ENCODE results near the gene MBTPS1. TPM values are rescaled to one million over a fixed set of nuclear protein-coding genes. Genes with fewer than 3 reads are reported as not detected.

The MBTPS1 gene
- total and polyA plus RNA-seq, 10 of the 15 experiments (the other 5 are each of a cell fraction or from before 2014, with no cell fraction given), result 1.3 to 43.9 (median 35.2) TPM

DNA sequence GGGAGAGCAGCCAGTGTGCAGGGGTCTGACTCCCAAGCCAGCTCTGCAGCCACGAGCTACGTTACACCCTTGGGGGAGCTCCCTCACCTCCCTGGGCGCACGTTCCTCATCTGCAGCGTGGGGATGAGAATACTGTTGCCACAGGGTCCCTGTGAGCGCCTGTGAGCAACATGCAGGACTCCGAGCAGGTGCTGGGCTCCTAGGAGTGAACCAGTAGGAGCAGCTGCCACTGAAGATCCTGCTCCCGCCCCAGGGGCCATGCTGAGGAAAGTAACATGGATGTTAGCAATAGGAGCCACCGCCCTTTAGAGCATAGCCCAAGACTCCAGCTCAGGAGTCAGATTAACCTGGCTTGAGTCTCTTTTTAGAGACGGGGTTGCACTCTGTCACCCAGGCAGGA, 44.3 kb upstream of the MBTPS1 start:
- intact Hi-C loops (cut with micrococcal nuclease; ENCODE audit: unreplicated experiment), result no loop called here
- Histone ChIP-seq H3K27ac (ENCODE audit: control insufficient read depth, insufficient read depth) (no peak overlapping the region), H3K4me2 (ENCODE audit: control insufficient read depth, insufficient read depth) (no peak overlapping the region), H3K36me3 (ENCODE audit: control insufficient read depth in 2 of 2, insufficient read depth in 2 of 2, low read length in 1 of 2) (no peaks in the 10 kb centered on the region), H3K79me2 (ENCODE audit: control insufficient read depth, insufficient read depth, low read length) (no peaks in the 10 kb centered on the region), H4K20me1 (ENCODE audit: control insufficient read depth, insufficient read depth) (no peaks in the 10 kb centered on the region), H2AFZ (ENCODE audit: control insufficient read depth, low read depth, low read length) (no peak overlapping the region), H3K27me3 (replicated peaks in 1 of 2; ENCODE audit: control insufficient read depth in 2 of 2, insufficient read depth in 2 of 2, low read length in 1 of 2) (peaks cover 0 to 2% of the 10 kb centered on the region in 2 experiments; a peak in 1 of 4 replicates), H3K9me3 (replicated peaks; ENCODE audit: control insufficient read depth, insufficient read depth, low read length) (no peaks in the 10 kb centered on the region), H3K4me3 (no peak overlapping the region), H3K9ac (ENCODE audit: control insufficient read depth, insufficient read depth, low read length) (no peak overlapping the region), H3K4me1 (ENCODE audit: control insufficient read depth, insufficient read depth, low read length) (no peaks in the 10 kb centered on the region)
- in situ Hi-C loops (cut with MboI), result no loop called here
- ChIA-PET RAD21 (ENCODE audit: unreplicated experiment) (no interaction called here), CTCF (no interaction called here), POLR2A (no interaction called here), SMC1A (ENCODE audit: uncharacterized antibody, unreplicated experiment) (no interaction called here)
- WGBS (ENCODE audit: insufficient coverage, insufficient replicate concordance, low lambda C conversion rate, missing lambda C conversion rate), result 28% methylated on average over 10 of the region's 10 CpGs
- TF ChIP-seq ZZZ3 (IDR thresholded peaks at IDR 0.05; ENCODE audit: control insufficient read depth, insufficient read length, low read depth) (no peak), EZH2 (IDR thresholded peaks at IDR 0.05; ENCODE audit: borderline replicate concordance, control insufficient read depth, low read depth, low read length) (no peak), STAT3 (IDR thresholded peaks at IDR 0.05; ENCODE audit: low read depth, low read length) (no peak), CREB1 (IDR thresholded peaks at IDR 0.05; ENCODE audit: low read depth) (no peak), IKZF2 (IDR thresholded peaks at IDR 0.05) (no peak), NR2C2 (IDR thresholded peaks at IDR 0.05; ENCODE audit: borderline replicate concordance, control insufficient read depth, insufficient read length, low read depth) (no peak), MEF2A (IDR thresholded peaks at IDR 0.05; ENCODE audit: insufficient read depth, low read depth, low read length) (no peak), TCF7 (IDR thresholded peaks at IDR 0.05; ENCODE audit: borderline replicate concordance) (no peak), NBN (IDR thresholded peaks at IDR 0.05) (no peak), BCL11A (IDR thresholded peaks at IDR 0.05; ENCODE audit: low read depth, low read length) (no peak)
- TF ChIP-seq, protein P1, sequence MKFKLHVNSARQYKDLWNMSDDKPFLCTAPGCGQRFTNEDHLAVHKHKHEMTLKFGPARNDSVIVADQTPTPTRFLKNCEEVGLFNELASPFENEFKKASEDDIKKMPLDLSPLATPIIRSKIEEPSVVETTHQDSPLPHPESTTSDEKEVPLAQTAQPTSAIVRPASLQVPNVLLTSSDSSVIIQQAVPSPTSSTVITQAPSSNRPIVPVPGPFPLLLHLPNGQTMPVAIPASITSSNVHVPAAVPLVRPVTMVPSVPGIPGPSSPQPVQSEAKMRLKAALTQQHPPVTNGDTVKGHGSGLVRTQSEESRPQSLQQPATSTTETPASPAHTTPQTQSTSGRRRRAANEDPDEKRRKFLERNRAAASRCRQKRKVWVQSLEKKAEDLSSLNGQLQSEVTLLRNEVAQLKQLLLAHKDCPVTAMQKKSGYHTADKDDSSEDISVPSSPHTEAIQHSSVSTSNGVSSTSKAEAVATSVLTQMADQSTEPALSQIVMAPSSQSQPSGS (IDR thresholded peaks at IDR 0.05; ENCODE audit: low read length), result no peak
- TF ChIP-seq, protein P2, sequence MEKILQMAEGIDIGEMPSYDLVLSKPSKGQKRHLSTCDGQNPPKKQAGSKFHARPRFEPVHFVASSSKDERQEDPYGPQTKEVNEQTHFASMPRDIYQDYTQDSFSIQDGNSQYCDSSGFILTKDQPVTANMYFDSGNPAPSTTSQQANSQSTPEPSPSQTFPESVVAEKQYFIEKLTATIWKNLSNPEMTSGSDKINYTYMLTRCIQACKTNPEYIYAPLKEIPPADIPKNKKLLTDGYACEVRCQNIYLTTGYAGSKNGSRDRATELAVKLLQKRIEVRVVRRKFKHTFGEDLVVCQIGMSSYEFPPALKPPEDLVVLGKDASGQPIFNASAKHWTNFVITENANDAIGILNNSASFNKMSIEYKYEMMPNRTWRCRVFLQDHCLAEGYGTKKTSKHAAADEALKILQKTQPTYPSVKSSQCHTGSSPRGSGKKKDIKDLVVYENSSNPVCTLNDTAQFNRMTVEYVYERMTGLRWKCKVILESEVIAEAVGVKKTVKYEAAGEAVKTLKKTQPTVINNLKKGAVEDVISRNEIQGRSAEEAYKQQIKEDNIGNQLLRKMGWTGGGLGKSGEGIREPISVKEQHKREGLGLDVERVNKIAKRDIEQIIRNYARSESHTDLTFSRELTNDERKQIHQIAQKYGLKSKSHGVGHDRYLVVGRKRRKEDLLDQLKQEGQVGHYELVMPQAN (conservative IDR thresholded peaks at IDR 0.05), result no peak
- no TSS peak for BruUV-seq (replicated peaks)
- FAIRE-seq (no peak), DNase-seq (ENCODE audit: low read depth, low spot score) (no peak), ATAC-seq (no peak)

Data from GM12878 (cell line).